Right renal cortex interstitium (tissue), 3 donors: Measurements from ENCODE around the gene LMF1. TPM values are rescaled to one million over a fixed set of nuclear protein-coding genes. Genes with fewer than 3 reads are reported as not detected.

ENCODE experiments used
- DNase-seq, 3 donors: peaks; one replicate each; pipeline ENCODE4 v3.0.0-alpha.2; 2013; ENCODE audit warnings: low read depth in 3 of 3, low spot score in 2 of 3
- polyA plus RNA-seq, 3 donors: library from polyadenylated mRNA; unstranded; fragments of 120-200 nt; gene quantifications; one replicate each; pipeline ENCODE4 v1.2.1, GENCODE V29; 2013; ENCODE audit not compliant: insufficient read length in 3 of 3

LMF1 gene
- polyA plus RNA-seq, 3 donors: 13.8 to 16.3 (median 13.9) TPM

DNA sequence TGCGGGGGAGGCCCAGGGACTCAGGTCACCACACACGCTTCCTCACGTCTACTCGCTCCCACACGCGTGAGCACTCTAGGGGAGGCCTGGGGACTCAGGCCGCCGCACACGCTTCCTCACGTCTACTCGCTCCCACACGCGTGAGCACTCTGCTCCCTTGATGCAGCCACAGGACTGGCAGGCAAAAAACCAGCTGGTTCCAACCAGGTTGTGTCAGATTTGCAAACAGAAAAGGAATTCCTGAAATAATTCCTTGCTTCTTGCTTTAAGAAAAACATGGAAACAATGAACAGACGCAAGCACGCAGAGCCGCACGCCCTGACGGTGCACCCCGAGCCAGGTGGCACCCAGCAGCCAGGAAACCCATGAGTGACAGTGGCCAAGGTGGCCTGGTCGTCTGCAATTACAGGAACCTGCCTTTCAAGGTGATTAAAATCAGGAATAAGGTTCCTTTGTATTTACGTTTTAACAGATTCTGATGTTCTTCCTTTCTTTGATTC, 37.9 kb downstream of the LMF1 start:
- no peak for DNase-seq

DNA sequence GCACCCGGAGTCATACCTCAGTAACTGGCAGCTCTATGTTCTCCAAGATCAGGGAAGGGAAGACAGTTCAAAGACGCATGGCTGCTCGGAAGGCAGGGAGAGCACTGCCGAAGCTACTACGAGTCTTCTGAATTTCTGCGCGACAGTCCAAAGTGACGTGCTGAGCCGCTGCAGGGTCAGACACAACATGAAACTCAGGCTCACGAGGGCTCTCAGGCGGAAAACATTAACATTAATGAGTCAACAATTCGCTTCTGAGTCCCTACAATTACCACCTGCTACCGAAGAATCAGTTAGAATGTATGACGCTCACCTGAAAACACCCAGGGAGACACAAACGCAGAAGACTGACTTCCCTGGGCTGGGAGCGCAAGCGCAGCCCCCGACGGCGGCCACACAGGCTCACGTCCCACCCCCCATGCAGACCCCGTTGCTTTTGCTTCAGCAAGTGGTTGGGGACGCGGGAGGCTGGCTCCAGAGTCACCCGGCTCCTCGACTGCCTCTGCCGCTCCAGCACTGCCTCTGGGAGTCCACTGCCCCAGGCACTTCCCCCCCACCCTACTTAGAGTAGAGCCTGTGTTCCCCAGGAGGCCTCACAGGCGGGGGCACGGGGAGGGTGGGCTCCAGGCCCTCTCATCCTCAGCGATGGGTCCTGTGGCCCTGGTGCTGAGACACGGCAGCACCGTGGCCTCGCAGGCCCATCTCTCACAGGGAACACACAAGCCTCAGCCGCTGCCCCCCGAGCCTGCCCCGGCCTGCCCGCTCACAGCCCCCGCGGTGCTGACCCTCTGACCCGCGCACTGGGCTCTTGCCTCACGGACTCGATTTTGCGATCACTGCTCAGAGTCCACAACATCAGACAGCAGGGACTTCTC, 38.9 kb downstream of the LMF1 start:
- DNase-seq: no peak

DNA sequence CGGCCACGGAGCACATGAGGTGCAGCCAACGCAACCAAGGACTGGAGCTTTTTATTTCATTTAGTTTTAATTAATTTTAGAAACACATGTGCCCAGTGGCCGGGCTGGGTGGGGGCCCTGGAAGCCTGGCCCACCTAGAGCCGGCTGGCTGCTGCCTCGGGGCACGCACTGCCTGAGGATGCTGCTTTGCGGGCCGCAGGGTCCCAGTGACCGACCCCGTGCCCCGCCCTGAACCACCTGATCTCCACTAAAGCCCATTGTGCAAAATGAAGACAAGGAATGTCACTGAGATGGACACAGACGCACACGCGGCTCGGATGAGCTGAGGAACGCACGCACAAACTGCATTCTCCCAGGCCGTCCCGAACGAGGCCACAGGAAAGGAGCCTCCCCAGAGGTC, 39.6 kb downstream of the LMF1 start:
- DNase-seq: no peak

DNA sequence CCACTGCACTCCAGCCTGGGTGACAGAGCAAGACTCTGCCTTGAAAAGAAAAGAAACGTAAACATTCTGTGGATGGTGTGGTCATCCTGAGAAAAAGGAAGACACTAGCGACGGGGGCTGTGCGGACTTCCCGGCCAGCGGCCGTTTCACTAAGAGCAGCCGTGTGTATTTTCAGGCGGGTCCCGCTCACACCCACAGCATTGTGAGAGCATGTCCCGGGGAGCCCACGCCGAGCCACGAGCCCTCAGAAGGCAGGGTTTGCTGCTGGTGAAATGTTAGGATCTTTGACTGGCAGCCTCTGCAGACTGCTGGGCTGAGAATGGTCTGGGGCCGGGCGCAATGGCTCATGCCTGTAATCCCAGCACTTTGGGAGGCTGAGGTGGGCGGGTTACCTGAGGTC, 40.3 kb downstream of the LMF1 start:
- no peak for DNase-seq

DNA sequence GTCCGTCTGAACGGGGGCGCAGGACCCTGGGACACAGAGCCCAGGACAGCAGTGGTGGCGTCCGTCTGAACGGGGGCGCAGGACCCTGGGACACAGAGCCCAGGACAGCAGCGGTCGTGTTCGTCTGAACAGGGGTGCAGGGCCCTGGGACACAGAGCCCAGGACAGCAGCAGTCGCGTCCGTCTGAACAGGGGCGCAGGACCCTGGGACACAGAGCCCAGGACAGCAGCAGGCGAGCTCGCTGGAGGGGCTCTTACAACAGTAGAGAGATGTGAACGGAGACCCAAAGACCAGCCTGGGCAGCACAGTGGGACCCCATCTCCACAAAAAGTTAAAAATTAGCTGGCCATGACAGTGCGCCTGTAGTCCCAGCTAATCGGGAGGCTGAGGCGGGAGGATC, 40.7 kb downstream of the LMF1 start:
- no peak for DNase-seq

DNA sequence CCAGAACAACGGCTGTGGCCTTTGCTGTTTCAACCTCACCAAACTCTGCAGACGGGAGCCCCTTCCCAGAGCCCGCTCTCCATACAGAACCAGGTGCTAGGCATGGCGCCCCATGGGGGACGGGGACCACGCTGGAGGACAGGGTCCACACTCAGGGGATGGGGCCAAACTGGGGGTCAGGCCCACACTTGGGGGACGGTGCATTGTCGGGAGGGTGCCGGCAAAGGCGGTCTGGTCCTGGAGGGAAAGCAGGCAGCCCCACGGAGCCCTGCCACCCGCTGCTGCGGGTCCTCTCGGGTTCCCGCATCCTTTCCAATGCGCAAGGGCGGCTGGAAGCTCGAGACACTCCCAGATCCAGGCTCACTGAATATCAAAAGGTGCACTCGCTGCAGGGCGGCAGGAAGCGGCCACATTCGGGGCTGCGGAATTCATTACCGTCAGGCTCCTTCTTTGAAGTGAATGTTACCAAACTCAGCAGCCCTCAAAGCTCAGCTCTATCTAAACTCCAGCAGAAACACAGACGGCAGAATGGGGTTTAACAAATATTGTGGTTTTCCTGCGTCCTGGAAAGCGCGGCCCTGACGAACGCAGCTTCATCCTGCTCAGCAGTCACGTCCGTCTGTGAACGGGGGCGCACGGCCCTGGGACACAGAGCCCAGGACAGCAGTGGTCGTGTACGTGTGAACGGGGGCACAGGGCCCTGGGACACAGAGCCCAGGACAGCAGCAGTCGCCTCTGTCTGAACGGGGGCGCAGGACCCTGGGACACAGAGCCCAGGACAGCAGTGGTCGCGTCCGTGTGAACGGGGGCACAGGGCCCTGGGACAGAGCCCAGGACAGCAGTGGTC, 41.3 kb downstream of the LMF1 start:
- no peak for DNase-seq

DNA sequence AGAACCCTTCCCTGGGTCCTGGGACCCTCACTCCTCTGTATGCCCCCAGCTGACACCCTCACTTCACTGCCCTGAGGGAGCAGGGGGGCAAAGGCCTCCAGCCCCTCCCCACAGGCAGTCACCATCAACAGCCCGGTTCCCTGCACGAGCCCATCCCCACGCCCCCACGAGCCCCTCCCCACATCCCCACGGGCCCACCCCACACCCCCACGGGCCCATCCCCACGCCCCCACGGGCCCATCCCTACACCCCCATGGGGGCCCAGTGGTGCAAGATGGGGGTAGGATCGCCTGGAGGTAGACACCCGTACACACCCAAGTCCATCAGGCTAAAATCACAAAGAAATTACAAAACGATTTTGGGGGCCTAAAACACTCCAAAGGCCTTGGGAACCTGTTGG, 42.3 kb downstream of the LMF1 start:
- no peak for DNase-seq

DNA sequence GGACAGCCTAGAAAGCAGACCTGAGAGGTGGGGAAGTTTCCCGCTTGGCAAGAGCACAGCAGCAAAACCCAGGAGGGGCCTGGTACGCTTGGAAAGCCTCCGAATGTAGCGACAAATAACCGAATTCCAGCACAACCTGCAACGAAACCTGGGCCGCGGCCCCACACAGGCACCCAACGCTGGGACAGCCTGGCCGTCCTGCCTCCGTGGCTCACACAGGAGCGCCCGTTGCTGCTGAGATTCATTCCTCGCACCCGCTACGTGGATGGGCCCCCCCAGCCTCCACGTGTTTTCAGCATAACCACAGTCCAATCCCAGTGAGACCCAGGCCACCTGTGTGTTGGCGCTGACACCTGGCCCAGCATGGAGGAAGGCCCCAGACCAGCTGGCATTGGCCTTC, 42.9 kb downstream of the LMF1 start:
- no peak for DNase-seq

DNA sequence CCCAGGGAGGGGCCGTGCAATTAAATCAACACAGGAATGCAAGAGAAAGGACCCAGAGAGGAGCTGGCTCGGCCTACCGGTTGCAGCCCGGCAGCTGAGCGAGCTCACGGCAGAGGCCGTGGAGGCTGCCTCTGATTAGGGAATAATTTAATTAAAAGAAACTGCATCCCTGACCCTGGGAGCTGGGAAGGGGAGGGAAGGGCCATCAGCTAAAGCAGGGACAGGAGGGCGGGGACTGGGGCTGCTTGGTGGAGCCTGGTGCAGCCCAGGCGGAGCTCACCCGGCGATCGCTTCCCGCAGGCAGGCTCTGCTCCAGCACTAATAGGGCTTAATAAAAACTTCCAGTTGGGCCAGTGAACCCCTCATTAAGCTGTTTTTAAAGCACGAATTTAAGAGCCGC, 43.4 kb downstream of the LMF1 start:
- no peak for DNase-seq

DNA sequence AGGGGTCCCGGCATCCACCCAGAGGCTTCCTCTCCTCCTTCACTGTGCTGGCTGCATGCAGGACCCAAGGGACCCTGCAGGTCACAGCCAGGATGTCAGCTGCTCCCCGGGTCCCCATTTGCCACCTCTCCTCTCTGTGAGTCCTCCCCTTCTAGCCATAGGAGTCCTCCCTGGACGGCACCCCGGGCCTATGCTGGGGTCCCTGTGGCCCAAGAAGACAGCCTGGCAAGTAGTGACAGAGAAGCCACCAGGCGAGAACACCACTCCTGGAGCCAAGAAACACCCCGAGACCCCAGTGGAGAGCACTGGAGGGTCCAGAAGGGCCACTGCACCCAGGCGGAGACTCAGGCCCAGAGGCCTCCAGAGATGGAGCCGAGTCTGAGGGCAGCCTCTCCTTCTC, 44.1 kb downstream of the LMF1 start:
- no peak for DNase-seq

DNA sequence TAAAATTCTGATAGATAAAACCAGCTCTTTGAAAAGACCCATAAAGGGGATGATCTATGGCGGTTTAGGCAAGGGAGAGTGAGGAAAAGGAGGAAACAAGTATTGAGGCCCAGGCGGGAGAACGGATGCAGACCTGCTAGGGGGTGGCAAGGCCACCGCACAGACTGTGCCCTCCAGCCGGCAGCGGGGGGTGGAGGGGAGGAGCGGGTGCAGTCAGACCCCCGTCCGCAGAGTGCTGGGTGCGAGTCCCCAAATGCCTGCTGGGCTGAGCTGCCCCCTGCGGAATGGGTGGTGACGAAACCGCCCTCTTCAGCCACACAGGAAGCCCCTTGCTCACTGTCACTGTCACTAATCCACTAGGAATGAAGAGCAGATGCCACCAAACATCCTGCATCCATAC, 46.0 kb downstream of the LMF1 start:
- no peak for DNase-seq

DNA sequence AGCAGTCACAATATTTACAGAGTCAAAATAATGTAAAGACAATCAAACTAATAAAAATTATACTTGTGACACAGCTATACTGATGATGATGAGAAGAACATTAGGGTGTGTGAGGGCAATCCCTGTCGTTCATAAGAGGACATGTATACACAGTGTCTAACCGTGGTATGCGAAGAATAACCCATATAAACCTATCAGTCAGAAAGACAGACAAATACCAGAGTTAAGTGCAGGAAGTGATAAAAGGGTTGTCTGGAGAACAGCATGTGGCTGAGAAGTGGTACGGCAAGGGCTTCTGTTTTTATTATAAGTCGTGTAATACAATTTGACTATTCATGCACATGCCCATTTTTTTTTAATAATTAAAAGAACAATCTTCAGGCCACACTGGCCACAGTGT, 46.7 kb downstream of the LMF1 start:
- no peak for DNase-seq

DNA sequence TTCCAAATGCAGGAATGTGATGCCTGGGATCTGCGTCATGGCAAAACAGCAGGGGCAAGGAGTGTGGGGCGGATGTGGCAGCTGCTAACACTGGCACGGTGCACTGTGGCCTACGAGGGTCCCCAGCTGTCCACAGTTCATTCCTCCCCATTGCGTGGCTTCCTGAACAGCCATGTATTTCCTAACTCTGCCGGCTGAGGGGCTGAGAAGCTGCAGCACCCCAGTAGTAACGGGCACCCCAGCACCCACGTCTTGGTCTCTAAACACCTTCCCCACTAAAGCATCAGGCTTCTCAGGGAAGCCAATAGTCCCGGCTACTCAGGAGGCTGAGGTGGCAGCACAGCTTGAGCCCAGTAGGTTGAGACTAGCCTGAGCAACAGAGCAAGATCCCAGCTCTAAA, 47.6 kb downstream of the LMF1 start:
- DNase-seq: no peak

DNA sequence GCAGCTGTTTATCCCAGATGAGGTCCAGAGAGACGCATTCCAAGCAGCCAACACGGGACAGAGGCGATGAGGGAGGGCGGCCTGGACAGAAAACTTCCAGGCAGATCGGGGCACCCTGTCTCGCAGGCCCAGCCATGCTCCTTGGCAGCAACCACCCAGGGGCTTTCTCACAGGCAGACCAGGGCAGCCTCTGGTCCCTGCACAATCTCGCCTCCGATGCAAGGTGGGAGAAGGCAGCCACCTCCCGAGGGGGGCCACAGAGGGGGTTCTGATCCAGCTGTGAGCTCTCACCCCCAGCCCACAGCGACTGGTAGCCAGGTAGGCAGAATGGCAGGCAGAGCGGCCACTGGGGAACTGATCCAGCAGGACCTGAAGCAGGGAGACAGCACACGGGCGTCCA, 48.7 kb downstream of the LMF1 start:
- no peak for DNase-seq

DNA sequence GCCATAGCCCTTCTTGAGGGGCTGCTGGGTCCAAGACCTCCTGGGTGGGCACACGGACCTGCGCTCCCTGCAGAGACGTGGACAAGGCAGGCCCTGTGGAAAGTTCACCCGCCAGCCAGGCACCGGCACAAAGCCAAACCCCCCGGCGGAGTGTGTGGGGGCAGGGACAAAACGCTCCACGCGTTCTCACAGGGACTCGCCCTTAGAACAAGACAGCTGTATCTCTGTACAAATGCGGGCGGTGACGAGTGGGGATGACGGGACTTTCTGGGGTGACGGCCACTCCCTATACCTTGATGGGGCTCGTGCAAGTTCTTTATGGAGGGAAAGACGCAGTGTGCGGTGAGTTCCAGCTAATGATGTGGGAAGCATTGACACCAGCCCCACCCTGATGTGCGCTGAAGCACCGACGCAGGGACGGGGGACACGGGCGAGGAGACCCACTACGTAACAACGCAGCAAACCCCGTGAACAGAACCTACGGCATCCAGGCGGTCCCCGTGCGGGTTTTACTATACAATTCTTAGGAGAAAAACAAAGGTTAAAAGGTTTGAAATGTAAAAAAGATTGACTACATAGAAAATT, 49.4 kb downstream of the LMF1 start:
- DNase-seq: no peak

DNA sequence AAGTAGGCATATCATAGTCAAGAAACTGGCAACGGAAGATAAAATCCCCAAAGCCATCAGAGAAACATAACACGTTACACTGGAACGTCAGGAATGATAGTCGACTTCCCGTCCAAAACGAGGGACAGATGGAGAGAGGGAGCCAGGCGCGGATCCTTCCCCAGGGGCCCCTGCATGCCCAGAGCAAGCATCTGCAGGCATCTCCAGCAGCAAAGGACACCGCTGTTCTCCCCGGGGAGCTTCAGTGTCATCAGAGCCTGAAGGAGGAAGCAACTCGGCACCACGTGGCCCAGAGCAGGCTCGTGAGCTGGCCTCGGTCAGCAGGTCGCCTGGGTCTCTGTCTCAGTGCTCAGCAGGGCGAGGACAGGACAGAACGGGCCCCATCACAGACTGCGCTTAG, 50.1 kb downstream of the LMF1 start:
- no peak for DNase-seq

DNA sequence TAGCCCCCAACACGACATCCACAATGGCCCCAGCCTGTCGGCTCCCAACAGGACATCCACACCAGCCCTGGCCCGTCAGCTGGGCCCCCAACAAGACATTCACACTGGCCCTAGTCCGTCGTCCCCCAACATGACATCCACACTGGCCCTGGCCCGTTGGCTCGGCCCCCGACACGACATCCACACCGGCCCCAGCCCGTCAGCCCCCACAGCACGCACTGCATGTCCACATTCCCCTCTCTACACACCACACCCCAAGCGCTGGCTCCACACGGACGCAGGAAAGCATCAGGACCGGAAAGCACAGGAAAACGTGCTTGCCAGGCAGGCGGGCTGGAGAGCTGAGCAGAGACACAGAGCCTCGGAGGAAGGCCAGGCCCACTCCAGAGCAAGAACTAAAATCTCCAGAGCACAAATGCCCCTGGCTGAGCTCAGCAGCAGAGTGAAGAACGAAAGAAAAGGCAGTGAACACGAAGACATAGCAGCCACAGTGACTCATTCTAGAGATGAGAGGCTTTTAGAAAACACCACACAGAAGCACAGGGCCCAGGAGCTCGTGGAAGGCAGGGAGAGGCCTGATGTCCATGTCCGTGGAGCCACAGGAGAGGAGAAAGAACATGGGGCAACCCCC, 50.6 kb downstream of the LMF1 start:
- no peak for DNase-seq

DNA sequence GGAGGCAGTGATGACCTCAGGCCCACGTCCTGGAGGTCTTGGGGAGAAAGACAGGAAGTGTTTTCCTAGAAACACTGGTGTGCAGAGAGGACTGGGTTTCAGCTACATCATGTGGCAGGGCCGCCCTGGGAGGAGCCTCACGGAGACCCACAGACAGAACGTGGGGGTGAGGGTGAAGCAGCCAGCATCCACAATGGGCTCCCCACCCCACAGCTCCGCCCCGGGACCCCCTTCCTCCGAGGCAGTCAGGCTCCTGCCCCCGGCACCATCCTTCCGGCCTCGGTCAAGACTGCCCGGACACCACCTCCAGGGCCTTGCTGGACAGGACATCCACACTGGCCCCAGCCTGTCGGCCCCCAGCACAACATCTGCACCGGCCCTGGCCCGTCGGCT, 51.1 kb downstream of the LMF1 start:
- DNase-seq: no peak

DNA sequence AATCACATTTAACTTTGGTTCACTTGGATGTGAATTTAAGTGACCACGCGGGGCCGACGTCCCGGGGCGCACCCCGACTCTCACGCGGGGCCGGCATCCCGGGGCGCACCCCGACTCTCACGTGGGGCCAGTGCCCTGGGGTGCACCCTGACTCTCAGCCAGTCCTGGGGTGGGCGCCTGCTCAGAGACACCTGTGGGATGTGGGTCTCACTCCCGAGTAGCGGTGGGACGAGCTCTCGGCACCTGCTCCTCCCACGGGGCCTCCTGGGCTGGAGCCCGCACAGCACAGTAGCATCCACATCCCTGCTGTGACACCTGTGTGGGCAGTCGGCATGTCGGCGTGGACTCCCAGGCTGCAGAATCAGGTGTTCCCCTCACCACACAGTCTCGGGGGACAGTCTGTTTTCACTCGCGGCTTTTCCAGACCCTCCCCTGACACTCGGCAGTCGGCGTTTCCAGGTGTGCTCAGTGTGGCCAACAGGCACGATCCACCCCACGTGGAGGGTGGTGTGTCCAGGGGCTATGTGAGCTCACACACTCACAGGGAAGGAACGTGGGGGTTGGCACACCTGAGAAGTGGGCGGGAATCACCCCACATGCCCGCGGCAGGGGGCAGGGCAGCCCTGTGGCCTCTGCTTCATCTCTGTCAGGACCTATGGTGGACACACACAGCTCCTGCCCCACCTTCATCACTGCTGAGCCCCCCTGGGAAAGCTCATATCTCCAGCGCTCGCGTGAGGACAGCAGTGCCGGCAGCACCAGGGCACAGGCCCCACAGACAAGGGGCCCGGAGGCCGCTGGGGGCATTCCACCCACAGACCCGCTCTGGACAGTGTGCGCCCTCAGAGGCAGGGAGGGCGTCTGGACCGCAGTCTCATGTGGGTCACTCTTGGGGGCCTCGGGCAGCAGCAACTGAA, 51.8 kb downstream of the LMF1 start:
- DNase-seq: no peak

DNA sequence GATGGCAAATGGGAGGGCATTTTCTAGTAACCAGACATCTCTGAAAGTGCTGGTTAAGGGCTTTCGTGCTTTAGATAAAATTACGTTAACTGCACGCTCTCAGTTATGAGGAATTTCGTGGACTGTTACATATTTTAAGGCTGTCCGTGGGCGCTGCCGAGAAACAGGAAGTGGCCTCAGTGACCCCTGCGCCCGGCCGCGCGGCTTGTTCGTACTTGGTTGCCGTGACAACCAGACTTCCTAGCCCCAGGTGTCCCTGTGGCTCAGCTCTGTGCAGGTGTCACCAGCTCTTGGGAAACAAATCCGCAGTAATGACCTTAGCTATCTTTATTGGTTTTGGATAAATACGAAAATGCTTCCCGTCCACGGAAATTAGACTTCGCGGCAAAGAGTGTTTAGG, 52.7 kb downstream of the LMF1 start:
- DNase-seq: no peak
